Endothelial cell (in vitro differentiated cells): ENCODE results near the gene CEACAM19. TPM values are rescaled to one million over a fixed set of nuclear protein-coding genes. Genes with fewer than 3 reads are reported as not detected.
A peak's percentile ranks its signal among the peaks of the same experiment; 100 is the strongest.

Experiments used
- DNase-seq: peaks from one replicate; pipeline ENCODE4 v3.0.0; 2021; ENCODE audit warnings: low spot score
- H3K27ac Mint-ChIP-seq: one replicate; pipeline ENCODE4 v1.8.0; 2021; ENCODE audit warnings: mixed read lengths, inconsistent platforms; ENCODE audit not compliant: unreplicated experiment
- H3K27me3 Mint-ChIP-seq: one replicate; pipeline ENCODE4 v1.8.0; 2021; ENCODE audit warnings: mild to moderate bottlenecking, moderate library complexity, mixed read lengths, inconsistent platforms; ENCODE audit not compliant: unreplicated experiment
- H3K36me3 Mint-ChIP-seq: one replicate; pipeline ENCODE4 v1.8.0; 2021; ENCODE audit warnings: mild to moderate bottlenecking, low read depth, mixed read lengths, inconsistent platforms; ENCODE audit not compliant: unreplicated experiment
- H3K4me1 Mint-ChIP-seq: one replicate; pipeline ENCODE4 v1.8.0; 2021; ENCODE audit warnings: mild to moderate bottlenecking, mixed read lengths, inconsistent platforms; ENCODE audit not compliant: unreplicated experiment
- H3K4me3 Mint-ChIP-seq: one replicate; pipeline ENCODE4 v1.8.0; 2021; ENCODE audit warnings: mild to moderate bottlenecking, mixed read lengths, inconsistent platforms; ENCODE audit not compliant: unreplicated experiment
- H3K9me3 Mint-ChIP-seq: one replicate; pipeline ENCODE4 v1.8.0; 2021; ENCODE audit warnings: mixed read lengths, inconsistent platforms; ENCODE audit not compliant: unreplicated experiment
- total RNA-seq: library from RNA; stranded (reverse); fragmentation: NEBNext Ultra II Directional; extraction: Animal tissue kit (Norgen Biotek cat#: 25700); gene quantifications from one replicate; pipeline ENCODE4 v1.2.1, GENCODE V29; 2021; ENCODE audit not compliant: unreplicated experiment
- TF ChIP-seq, protein P1 (sequence below): fragments of 200-600 bp; sonication (generic); IDR thresholded peaks from one replicate; pipeline ENCODE4 v1.5.0; 2021; ENCODE audit warnings: antibody characterized with exemption; ENCODE audit not compliant: unreplicated experiment

The CEACAM19 gene
- total RNA-seq, 1 donor from 2014 or later, result 3.7 TPM

GRCh38 chr19:44722131-44723121 is 51.1 kb downstream of the CEACAM19 start:
- Mint-ChIP-seq H3K27me3 (peaks cover 15% of the 10 kb centered on the region), H3K4me3 (no peak overlapping the region), H3K9me3 (no peaks in the 10 kb centered on the region), H3K27ac (no peak overlapping the region), H3K36me3 (no peaks in the 10 kb centered on the region), H3K4me1 (peaks cover 9% of the 10 kb centered on the region)
- no peak for DNase-seq
- TF ChIP-seq, protein P1, sequence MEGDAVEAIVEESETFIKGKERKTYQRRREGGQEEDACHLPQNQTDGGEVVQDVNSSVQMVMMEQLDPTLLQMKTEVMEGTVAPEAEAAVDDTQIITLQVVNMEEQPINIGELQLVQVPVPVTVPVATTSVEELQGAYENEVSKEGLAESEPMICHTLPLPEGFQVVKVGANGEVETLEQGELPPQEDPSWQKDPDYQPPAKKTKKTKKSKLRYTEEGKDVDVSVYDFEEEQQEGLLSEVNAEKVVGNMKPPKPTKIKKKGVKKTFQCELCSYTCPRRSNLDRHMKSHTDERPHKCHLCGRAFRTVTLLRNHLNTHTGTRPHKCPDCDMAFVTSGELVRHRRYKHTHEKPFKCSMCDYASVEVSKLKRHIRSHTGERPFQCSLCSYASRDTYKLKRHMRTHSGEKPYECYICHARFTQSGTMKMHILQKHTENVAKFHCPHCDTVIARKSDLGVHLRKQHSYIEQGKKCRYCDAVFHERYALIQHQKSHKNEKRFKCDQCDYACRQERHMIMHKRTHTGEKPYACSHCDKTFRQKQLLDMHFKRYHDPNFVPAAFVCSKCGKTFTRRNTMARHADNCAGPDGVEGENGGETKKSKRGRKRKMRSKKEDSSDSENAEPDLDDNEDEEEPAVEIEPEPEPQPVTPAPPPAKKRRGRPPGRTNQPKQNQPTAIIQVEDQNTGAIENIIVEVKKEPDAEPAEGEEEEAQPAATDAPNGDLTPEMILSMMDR, result no peak

DNA sequence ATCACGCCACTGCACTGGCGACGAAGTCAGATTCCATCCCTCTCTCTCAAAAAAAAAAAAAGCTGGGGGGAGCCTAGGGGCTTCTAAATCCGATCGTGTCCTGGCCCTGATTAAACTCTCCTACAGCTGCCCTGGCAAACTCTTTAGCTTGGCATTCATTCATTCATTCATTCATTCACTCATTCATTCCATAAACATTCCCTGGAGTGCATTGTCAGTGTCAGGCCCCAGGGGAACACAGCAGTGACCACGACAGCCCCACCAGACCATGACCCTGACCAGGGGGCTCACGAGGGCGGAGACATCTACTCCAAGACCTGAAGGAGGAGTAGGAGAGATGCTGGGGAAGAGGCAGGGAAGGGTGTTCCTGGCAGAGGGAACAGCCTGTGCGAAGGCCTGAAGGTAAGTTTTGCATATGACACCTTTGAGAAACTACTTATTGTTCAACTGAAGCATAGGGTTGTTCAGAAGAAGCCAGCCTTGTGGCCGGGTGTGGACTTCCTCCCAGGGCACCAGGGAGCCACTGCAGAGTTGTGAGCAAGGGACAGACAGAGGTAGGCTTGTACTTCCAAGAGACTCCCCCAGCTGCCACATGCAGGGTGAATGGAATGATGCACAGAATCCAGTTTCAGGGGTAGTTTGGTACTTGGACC is 52.1 kb downstream of the CEACAM19 start:
- H3K9me3 Mint-ChIP-seq, result no peaks in the 10 kb centered on the region
- H3K27ac Mint-ChIP-seq, result no peak overlapping the region
- H3K36me3 Mint-ChIP-seq, result no peaks in the 10 kb centered on the region
- H3K27me3 Mint-ChIP-seq, result peaks cover 13% of the 10 kb centered on the region
- TF ChIP-seq, protein P1, result no peak
- no peak for DNase-seq
- H3K4me3 Mint-ChIP-seq, result no peak overlapping the region
- peaks cover 3% of the 10 kb centered on the region for H3K4me1 Mint-ChIP-seq

DNA sequence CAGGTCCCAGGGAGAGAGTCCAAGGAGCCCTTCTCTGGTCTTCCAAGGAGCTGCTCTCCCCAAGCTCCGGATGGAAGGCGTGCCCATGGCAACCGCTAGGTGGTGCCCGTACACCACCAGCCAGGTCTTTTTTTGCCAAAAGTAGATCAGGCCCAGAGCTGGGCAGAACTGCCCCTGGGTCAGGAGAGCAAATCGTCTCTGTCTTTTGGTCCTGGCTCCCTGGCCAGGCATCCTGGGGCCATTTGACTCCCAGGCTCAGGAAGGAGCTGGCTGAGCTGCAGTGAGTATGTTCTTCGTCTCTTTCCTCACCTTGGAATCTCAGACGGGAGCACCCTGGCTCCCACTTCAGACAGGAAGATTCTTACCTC is 52.7 kb downstream of the CEACAM19 start:
- H3K27ac Mint-ChIP-seq, result no peak overlapping the region
- TF ChIP-seq, protein P1, result peak; percentile 86
- H3K4me3 Mint-ChIP-seq, result no peak overlapping the region
- peak; percentile 85 for DNase-seq
- no peaks in the 10 kb centered on the region for H3K36me3 Mint-ChIP-seq
- no peaks in the 10 kb centered on the region for H3K9me3 Mint-ChIP-seq
- peaks cover 3% of the 10 kb centered on the region for H3K4me1 Mint-ChIP-seq
- H3K27me3 Mint-ChIP-seq, result peaks cover 13% of the 10 kb centered on the region

GRCh38 chr19:44725251-44725650 is 54.0 kb downstream of the CEACAM19 start:
- DNase-seq, result no peak
- Mint-ChIP-seq H3K9me3 (no peaks in the 10 kb centered on the region), H3K27ac (no peak overlapping the region), H3K27me3 (peaks cover 14% of the 10 kb centered on the region), H3K4me1 (no peaks in the 10 kb centered on the region), H3K36me3 (no peaks in the 10 kb centered on the region), H3K4me3 (no peak overlapping the region)
- TF ChIP-seq, protein P1, result no peak

DNA sequence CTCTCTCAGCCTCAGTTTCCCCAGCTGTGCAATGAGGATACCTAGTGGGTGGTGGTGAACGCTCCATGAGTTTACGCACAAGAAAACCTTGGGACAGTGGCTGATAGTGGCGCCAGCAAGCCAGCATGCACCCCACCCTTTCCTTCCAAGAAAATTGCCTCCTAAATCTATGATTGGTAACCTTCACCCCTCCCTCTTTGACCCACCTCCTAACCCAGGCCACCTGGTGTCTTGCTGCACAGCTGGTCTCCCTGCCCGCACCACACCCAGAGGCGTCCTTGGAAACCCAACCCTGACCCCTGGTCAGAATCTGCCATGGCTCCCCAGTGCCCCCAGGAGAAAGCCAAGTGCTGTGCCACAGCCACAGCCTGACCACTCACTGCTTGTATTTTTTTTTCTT is 54.4 kb downstream of the CEACAM19 start:
- Mint-ChIP-seq H3K4me3 (no peak overlapping the region), H3K27ac (no peak overlapping the region), H3K9me3 (no peaks in the 10 kb centered on the region), H3K27me3 (peaks cover 14% of the 10 kb centered on the region), H3K36me3 (no peaks in the 10 kb centered on the region), H3K4me1 (no peaks in the 10 kb centered on the region)
- TF ChIP-seq, protein P1, result no peak
- no peak for DNase-seq
